Measurements from ENCODE around the gene CRY2. TPM values are rescaled to one million over a fixed set of nuclear protein-coding genes. Genes with fewer than 3 reads are reported as not detected.

CRY2 gene
- total and polyA plus RNA-seq, 2 of the 13 experiments (the other 11 are each of a cell fraction or from before 2014, with no cell fraction given) = 10.1 to 12.2 TPM

DNA sequence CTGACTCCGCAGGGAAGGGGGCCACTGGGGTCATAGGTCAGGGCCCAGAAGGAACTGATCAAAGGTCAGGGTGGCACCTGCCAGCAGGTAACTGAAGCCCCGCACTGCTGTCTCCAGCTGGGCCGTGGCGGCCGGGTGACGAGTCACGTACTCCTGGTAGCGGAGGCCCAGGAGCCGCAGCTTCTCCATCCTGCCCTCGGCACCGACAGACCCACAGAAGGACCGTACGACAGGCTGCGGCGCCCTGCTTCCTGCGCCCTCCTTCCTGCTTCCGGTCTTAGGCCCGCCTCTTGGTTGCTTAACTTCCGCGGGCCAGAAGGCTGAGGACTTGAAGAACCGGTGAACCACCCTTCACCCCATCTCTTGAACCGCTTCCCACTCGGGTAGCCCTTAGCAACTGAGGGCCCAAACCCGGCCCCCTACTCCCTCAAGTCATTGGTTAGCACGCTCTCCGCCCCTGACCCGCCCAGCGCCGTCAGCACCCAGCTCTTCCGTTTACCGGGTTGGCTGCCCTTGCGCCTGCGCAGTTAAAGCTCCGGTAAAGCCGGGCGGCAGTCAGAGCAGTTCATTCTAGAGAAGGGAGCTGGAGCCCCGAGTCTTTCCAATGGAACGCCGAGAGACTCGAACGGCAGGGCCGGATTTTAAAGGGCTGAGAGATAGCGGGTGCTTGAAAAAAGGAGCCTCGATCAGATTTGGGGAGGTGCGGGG lies 70.5 kb downstream of the CRY2 start, which contains the start of gene PEX16 (continued):
- TF ChIP-seq USF2 (IDR thresholded peaks at IDR 0.05; ENCODE audit: low read depth, low read length) (no peak), USF2 (CRISPR knock-in tag; IDR thresholded peaks at IDR 0.05; ENCODE audit: borderline replicate concordance) (no peak; the same call in 1 of the 2 replicates), MEIS1 (CRISPR knock-in tag; IDR thresholded peaks at IDR 0.05; ENCODE audit: borderline replicate concordance) (no peak), MAFK (conservative IDR thresholded peaks at IDR 0.05 in 1 of 2, IDR thresholded peaks at IDR 0.05 in 1 of 2; ENCODE audit: low read length in 2 of 2) (no peak), ZNF24 (IDR thresholded peaks at IDR 0.05) (no peak), ZBTB1 (CRISPR knock-in tag; IDR thresholded peaks at IDR 0.05; ENCODE audit: borderline replicate concordance) (no peak), PRPF4 (IDR thresholded peaks at IDR 0.05; ENCODE audit: low read depth, low read length, poor library complexity, severe bottlenecking) (no peak), ZSCAN20 (CRISPR knock-in tag; IDR thresholded peaks at IDR 0.05; ENCODE audit: borderline replicate concordance) (no peak), ZNF75D (CRISPR knock-in tag; IDR thresholded peaks at IDR 0.05; ENCODE audit: borderline replicate concordance) (no peak), HNF1A (IDR thresholded peaks at IDR 0.05; ENCODE audit: low read depth) (no peak), HNF1A (CRISPR knock-in tag; IDR thresholded peaks at IDR 0.05; ENCODE audit: borderline replicate concordance) (peak; percentile 54; the same call in 1 of the 2 replicates), ZFP91 (CRISPR knock-in tag; IDR thresholded peaks at IDR 0.05; ENCODE audit: borderline replicate concordance) (peak; percentile 47; the same call in 1 of the 2 replicates), ATF7 (IDR thresholded peaks at IDR 0.05) (no peak), ATF7 (CRISPR knock-in tag; IDR thresholded peaks at IDR 0.05) (no peak; the same call in 1 of the 2 replicates), REST (IDR thresholded peaks at IDR 0.05; ENCODE audit: borderline replicate concordance in 1 of 2, low read depth in 1 of 2, low read length in 2 of 2) (peak in 1 of 2 experiments; percentile 17; a peak in 1 of 4 replicates), NKX3-1 (CRISPR knock-in tag; IDR thresholded peaks at IDR 0.05) (no peak), ZNF326 (CRISPR knock-in tag; IDR thresholded peaks at IDR 0.05; ENCODE audit: borderline replicate concordance) (no peak)

All from HepG2 (cell line).